Neural progenitor cell (in vitro differentiated cells): ENCODE data around the gene PLP1. TPM values are rescaled to one million over a fixed set of nuclear protein-coding genes. Genes with fewer than 3 reads are reported as not detected.

Source experiments
- DNase-seq: peaks from one replicate; pipeline ENCODE4 v3.0.0-alpha.2; 2016; ENCODE audit warnings: low spot score
- H2AFZ ChIP-seq: fragments of 200-600 bp; sonication (generic); replicated peaks from 2 replicates; pipeline ENCODE4 v1.6.1; 2016; ENCODE audit warnings: antibody characterized with exemption
- H3F3A ChIP-seq: fragments of 200-600 bp; sonication (generic); 2 replicates; pipeline ENCODE4 v1.6.1; 2016; ENCODE audit warnings: antibody characterized with exemption, low read depth
- H3K27ac ChIP-seq: fragments of 200-600 bp; sonication (generic); 2 replicates; pipeline ENCODE4 v1.5.1; 2016; ENCODE audit warnings: mild to moderate bottlenecking
- H3K27me3 ChIP-seq: fragments of 200-600 bp; sonication (generic); 2 replicates; pipeline ENCODE4 v1.6.1; 2016; ENCODE audit warnings: mild to moderate bottlenecking, moderate library complexity
- H3K36me3 ChIP-seq: fragments of 200-600 bp; sonication (generic); 2 replicates; pipeline ENCODE4 v1.5.1; 2016
- H3K4me1 ChIP-seq: fragments of 200-600 bp; sonication (generic); 2 replicates; pipeline ENCODE4 v1.6.1; 2016; ENCODE audit warnings: mixed run types
- H3K4me2 ChIP-seq: fragments of 200-600 bp; sonication (generic); 2 replicates; pipeline ENCODE4 v1.6.1; 2016
- H3K4me3 ChIP-seq: fragments of 200-600 bp; sonication (generic); 2 replicates; pipeline ENCODE4 v1.5.1; 2016
- H3K79me2 ChIP-seq: fragments of 200-600 bp; sonication (generic); 2 replicates; pipeline ENCODE4 v1.6.1; 2016; ENCODE audit warnings: low read depth
- H3K9ac ChIP-seq: fragments of 200-600 bp; sonication (generic); 2 replicates; pipeline ENCODE4 v1.6.1; 2016
- H3K9me3 ChIP-seq: fragments of 200-600 bp; sonication (generic); 2 replicates; pipeline ENCODE4 v1.5.1; 2016; ENCODE audit warnings: low read depth
- H4K20me1 ChIP-seq: fragments of 200-600 bp; sonication (generic); 2 replicates; pipeline ENCODE4 v1.6.1; 2016; ENCODE audit warnings: low read depth
- H3K27ac Mint-ChIP-seq: 3 replicates; pipeline ENCODE4 v1.8.0; 2021; ENCODE audit warnings: mixed read lengths
- H3K27me3 Mint-ChIP-seq: 2 replicates; pipeline ENCODE4 v1.8.0; 2022; ENCODE audit warnings: low read depth, mild to moderate bottlenecking, inconsistent platforms, moderate library complexity, mixed read lengths; ENCODE audit not compliant: insufficient read depth
- H3K36me3 Mint-ChIP-seq: 3 replicates; pipeline ENCODE4 v1.8.0; 2021; ENCODE audit warnings: mixed read lengths
- H3K4me1 Mint-ChIP-seq: 3 replicates; pipeline ENCODE4 v1.8.0; 2021; ENCODE audit warnings: mixed read lengths
- H3K4me3 Mint-ChIP-seq: 3 replicates; pipeline ENCODE4 v1.8.0; 2021; ENCODE audit warnings: mild to moderate bottlenecking, moderate library complexity, mixed read lengths
- H3K9me3 Mint-ChIP-seq: 3 replicates; pipeline ENCODE4 v1.8.0; 2020; ENCODE audit warnings: mixed read lengths
- EZH2 ChIP-seq: fragments of 200-600 bp; sonication (generic); IDR thresholded peaks from 2 replicates; pipeline ENCODE4 v1.6.1; 2017; ENCODE audit warnings: antibody characterized with exemption, mild to moderate bottlenecking, moderate library complexity
- EZH2phosphoT487 ChIP-seq: fragments of 200-600 bp; sonication (generic); IDR thresholded peaks from 2 replicates; pipeline ENCODE4 v1.6.1; 2017; ENCODE audit warnings: antibody characterized with exemption
- total RNA-seq: library from RNA; depleted of rRNA; stranded (reverse); fragments of >200 nt; gene quantifications from 2 replicates; pipeline ENCODE4 v1.2.3, GENCODE V29; 2015; ENCODE audit warnings: low replicate concordance
- TF ChIP-seq, protein P1 (sequence below): fragments of 200-600 bp; sonication (generic); IDR thresholded peaks from 2 replicates; pipeline ENCODE4 v1.5.1; 2017; ENCODE audit warnings: antibody characterized with exemption, mild to moderate bottlenecking

PLP1 gene
- total RNA-seq, 1 donor from 2014 or later = 107 TPM

DNA sequence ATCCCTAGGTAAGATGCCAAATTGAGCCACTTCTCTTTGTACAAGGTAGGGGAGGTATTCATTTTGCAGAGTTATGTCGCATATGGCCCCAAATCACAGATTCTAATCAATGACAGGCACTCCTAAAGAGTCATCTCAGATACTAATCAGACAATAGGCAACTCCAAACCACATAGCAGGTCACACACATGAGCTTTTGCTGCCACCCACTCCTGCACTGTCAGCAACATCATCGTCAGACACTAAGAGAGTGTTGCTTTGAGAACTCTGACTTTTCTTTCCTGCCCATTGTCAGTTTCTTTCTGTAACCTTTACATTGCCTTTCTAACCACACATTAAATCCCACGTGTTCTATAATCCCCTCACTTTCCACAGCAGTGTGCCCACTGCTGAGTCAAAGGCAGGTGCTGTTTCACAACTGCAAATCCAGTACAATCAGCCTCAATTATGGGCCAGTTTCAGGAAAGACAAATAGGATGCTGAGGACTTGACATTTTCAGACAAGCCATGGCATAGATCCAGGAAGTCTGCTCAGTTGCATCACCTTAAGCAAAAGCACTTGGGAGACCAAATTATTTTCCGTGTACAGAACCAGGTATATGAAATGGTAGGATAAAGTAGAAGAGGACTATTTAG is 42.4 kb upstream of the PLP1 start:
- no peaks in the 10 kb centered on the region for H3K9me3 ChIP-seq
- no peaks in the 10 kb centered on the region for H4K20me1 ChIP-seq
- no peak overlapping the region for H2AFZ ChIP-seq
- peaks cover 8% of the 10 kb centered on the region for H3F3A ChIP-seq
- DNase-seq = no peak
- H3K4me1 Mint-ChIP-seq = peaks cover 32% of the 10 kb centered on the region
- H3K4me1 ChIP-seq = peaks cover 40% of the 10 kb centered on the region
- H3K27me3 Mint-ChIP-seq = peaks cover 8% of the 10 kb centered on the region
- TF ChIP-seq, protein P1, sequence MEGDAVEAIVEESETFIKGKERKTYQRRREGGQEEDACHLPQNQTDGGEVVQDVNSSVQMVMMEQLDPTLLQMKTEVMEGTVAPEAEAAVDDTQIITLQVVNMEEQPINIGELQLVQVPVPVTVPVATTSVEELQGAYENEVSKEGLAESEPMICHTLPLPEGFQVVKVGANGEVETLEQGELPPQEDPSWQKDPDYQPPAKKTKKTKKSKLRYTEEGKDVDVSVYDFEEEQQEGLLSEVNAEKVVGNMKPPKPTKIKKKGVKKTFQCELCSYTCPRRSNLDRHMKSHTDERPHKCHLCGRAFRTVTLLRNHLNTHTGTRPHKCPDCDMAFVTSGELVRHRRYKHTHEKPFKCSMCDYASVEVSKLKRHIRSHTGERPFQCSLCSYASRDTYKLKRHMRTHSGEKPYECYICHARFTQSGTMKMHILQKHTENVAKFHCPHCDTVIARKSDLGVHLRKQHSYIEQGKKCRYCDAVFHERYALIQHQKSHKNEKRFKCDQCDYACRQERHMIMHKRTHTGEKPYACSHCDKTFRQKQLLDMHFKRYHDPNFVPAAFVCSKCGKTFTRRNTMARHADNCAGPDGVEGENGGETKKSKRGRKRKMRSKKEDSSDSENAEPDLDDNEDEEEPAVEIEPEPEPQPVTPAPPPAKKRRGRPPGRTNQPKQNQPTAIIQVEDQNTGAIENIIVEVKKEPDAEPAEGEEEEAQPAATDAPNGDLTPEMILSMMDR = no peak
- no peak for TF ChIP-seq EZH2phosphoT487
- H3K4me3 ChIP-seq = no peak overlapping the region
- H3K36me3 ChIP-seq = no peaks in the 10 kb centered on the region
- no peaks in the 10 kb centered on the region for H3K27me3 ChIP-seq
- no peaks in the 10 kb centered on the region for H3K79me2 ChIP-seq
- no peak overlapping the region for H3K27ac Mint-ChIP-seq
- H3K4me3 Mint-ChIP-seq = no peak overlapping the region
- peak overlapping the region; percentile 34 for H3K4me2 ChIP-seq
- H3K9ac ChIP-seq = no peak overlapping the region
- no peaks in the 10 kb centered on the region for H3K36me3 Mint-ChIP-seq
- no peaks in the 10 kb centered on the region for H3K9me3 Mint-ChIP-seq
- no peak overlapping the region for H3K27ac ChIP-seq

DNA sequence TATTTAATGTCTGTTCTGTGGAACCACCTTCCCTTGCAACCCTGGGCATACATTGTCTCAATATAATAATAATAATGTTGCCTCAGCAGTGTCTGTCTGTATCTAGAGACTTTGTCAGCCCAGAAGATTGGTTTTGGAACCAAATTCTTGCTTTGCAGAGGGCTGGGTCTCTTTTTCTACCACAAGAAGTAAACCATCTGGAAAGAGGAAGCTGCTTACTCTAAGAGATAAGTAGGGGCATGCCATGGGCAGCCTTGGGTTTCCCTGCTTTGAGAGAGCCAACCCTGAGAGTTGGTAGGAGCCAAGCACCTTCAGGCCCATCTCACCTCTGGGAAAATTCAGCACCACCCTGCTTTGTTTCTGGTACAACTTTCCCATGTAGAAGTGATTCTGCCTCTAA is 38.9 kb upstream of the PLP1 start:
- Mint-ChIP-seq H3K27ac (no peak overlapping the region), H3K9me3 (no peaks in the 10 kb centered on the region), H3K4me1 (peaks cover 24% of the 10 kb centered on the region), H3K27me3 (no peaks in the 10 kb centered on the region), H3K36me3 (no peaks in the 10 kb centered on the region), H3K4me3 (no peak overlapping the region)
- no peaks in the 10 kb centered on the region for H4K20me1 ChIP-seq
- no peak overlapping the region for H3K27ac ChIP-seq
- H3K9me3 ChIP-seq = no peaks in the 10 kb centered on the region
- peaks cover 31% of the 10 kb centered on the region for H3K4me1 ChIP-seq
- TF ChIP-seq EZH2phosphoT487 (no peak), EZH2 (no peak)
- TF ChIP-seq, protein P1 = no peak
- H3F3A ChIP-seq = peaks cover 28% of the 10 kb centered on the region
- no peak overlapping the region for H3K4me3 ChIP-seq
- H2AFZ ChIP-seq = no peak overlapping the region
- no peaks in the 10 kb centered on the region for H3K27me3 ChIP-seq
- H3K4me2 ChIP-seq = no peak overlapping the region
- no peak overlapping the region for H3K9ac ChIP-seq
- H3K79me2 ChIP-seq = no peaks in the 10 kb centered on the region
- DNase-seq = no peak
- H3K36me3 ChIP-seq = no peaks in the 10 kb centered on the region

DNA sequence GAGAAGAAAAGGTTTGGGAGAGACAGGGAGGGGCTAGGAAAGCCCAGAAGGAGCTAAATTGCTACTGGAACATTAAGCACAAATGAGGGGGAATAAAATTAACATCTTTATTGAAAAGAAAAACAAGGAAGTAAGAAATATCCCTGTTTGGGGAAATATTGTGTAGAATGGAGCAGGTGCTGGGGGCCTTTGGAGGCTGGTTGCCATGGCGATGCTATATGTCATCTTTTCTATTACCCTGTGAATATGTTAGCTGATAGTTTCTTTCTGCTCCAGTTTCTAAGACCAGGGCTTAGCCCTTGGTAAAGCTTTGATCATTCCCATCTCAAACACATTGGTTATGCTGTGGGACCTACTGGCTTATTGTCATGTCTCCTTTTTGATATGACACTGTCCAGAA is 37.2 kb upstream of the PLP1 start:
- Histone ChIP-seq H3K9me3 (no peaks in the 10 kb centered on the region), H4K20me1 (no peaks in the 10 kb centered on the region), H3K4me2 (no peak overlapping the region), H3K27me3 (no peaks in the 10 kb centered on the region), H3K4me1 (peaks cover 30% of the 10 kb centered on the region), H3K27ac (no peak overlapping the region), H3K79me2 (no peaks in the 10 kb centered on the region), H3K4me3 (no peak overlapping the region), H2AFZ (no peak overlapping the region), H3K36me3 (no peaks in the 10 kb centered on the region), H3K9ac (no peak overlapping the region), H3F3A (peaks cover 41% of the 10 kb centered on the region)
- Mint-ChIP-seq H3K36me3 (no peaks in the 10 kb centered on the region), H3K27ac (no peak overlapping the region), H3K4me1 (peaks cover 26% of the 10 kb centered on the region), H3K4me3 (no peak overlapping the region), H3K27me3 (peaks cover 3% of the 10 kb centered on the region), H3K9me3 (no peaks in the 10 kb centered on the region)
- no peak for DNase-seq
- TF ChIP-seq, protein P1 = no peak
- no peak for TF ChIP-seq EZH2
- no peak for TF ChIP-seq EZH2phosphoT487
